AG04449 (cell line): ENCODE results near the gene PPP4C.

ENCODE experiments used
- CTCF ChIA-PET: fragments of 350-600 bp; formaldehyde crosslinking; extraction: SDS; loops from one replicate; lab custom pipeline; 2021; ENCODE audit warnings: antibody characterized with exemption; lab: Yijun Ruan, JAX
- POLR2A ChIA-PET: fragments of 400-600, 350-600 bp; formaldehyde crosslinking; extraction: SDS; loops from one replicate; lab custom pipeline; 2020; ENCODE audit warnings: antibody characterized with exemption, inconsistent platforms; lab: Yijun Ruan, JAX
- DNase-seq: peaks from one replicate; pipeline ENCODE4 v3.0.0-alpha.2; 2010; ENCODE audit warnings: low read depth, low spot score
- H3K4me3 ChIP-seq: 2 replicates; pipeline ENCODE4 v1.5.1; 2011; ENCODE audit warnings: low read depth, mild to moderate bottlenecking, control low read depth, low read length
- TF ChIP-seq, protein P1 (sequence below): IDR thresholded peaks from one replicate; pipeline ENCODE4 v1.5.1; 2011; ENCODE audit warnings: mild to moderate bottlenecking, moderate library complexity, low read length, control low read depth, inconsistent platforms; ENCODE audit not compliant: insufficient read depth; ENCODE audit errors: missing control alignments

The PPP4C gene

DNA sequence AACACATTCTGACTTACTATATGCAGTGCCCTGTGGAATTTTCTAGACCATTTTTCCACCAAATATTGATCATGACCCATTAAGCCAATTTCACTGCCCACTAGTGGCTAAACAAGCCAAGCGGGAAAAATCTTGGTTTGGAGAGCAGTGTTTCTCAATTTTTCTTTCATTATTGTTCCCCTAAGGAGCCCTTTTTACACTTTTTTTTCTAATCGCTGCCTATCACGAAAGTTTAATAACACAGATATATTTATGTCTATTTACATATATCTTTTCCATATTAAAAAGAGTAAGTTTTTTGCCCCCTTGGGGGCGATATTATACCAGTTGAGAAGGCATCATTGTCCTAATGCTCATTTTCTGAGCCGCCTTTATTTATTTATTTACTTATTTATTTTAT, 34.0 kb upstream of the PPP4C start:
- no peak for DNase-seq
- CTCF ChIA-PET: interaction anchor here (0.9 to 4.6 kb wide), 9 partner anchors 9 to 368 kb away, joined by 3 to 38 read pairs (median 6); partner anchors contain the start of genes TBX6 and TLCD3B
- POLR2A ChIA-PET: no interaction called here
- no peak overlapping the region for H3K4me3 ChIP-seq
- TF ChIP-seq, protein P1, sequence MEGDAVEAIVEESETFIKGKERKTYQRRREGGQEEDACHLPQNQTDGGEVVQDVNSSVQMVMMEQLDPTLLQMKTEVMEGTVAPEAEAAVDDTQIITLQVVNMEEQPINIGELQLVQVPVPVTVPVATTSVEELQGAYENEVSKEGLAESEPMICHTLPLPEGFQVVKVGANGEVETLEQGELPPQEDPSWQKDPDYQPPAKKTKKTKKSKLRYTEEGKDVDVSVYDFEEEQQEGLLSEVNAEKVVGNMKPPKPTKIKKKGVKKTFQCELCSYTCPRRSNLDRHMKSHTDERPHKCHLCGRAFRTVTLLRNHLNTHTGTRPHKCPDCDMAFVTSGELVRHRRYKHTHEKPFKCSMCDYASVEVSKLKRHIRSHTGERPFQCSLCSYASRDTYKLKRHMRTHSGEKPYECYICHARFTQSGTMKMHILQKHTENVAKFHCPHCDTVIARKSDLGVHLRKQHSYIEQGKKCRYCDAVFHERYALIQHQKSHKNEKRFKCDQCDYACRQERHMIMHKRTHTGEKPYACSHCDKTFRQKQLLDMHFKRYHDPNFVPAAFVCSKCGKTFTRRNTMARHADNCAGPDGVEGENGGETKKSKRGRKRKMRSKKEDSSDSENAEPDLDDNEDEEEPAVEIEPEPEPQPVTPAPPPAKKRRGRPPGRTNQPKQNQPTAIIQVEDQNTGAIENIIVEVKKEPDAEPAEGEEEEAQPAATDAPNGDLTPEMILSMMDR: no peak

DNA sequence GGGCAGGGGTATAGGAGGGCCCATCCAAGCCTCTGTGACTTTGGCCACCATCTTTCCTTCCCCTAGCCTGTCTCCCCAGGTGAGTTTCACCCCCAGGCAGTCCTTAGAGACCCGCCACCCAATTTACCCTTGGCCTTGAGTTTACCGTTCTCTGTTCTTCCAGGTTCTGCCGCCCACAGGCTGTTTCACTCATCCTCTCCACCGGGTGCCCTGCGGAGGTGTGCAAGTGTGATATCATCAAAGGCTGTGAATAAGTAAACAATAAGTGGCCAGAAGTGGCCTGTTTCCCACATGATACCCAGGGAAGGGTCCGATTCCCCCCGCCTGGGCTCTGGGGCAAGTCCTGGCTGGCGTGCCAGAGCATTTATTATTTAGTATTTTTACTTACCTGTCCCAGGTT, 29.6 kb upstream of the PPP4C start:
- POLR2A ChIA-PET: no interaction called here
- TF ChIP-seq, protein P1: no peak

DNA sequence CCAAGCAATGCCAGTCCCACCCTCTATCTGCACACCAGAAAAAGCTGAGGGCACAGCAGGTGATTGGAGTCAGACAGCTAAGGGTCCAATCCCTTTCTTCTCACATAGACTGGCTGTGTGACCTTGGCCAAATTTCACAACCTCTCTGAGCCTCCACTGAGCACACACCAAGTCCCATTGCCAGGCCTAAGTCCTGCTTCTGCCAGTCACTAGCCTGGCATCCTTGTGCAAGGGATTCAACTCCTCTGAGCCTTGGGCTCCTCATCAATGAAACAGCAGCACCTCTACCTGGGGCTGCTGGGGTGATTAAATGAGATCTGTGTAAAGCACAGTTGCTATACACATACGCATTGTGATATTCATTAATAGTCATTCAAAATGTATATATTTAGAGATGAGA, 29.2 kb upstream of the PPP4C start:
- ChIA-PET POLR2A (no interaction called here), CTCF (interaction anchor here (0.9 to 1.4 kb wide), 2 partner anchors 14 to 582 kb away, joined by 3 to 4 read pairs; no protein-coding TSS in a partner anchor)
- H3K4me3 ChIP-seq: no peak overlapping the region
- DNase-seq: no peak
- TF ChIP-seq, protein P1: no peak

More for the DNA sequence above, 29.6 kb upstream of the PPP4C start:
- no peak for DNase-seq
- CTCF ChIA-PET: interaction anchor here (1.4 kb wide), 1 partner anchor 14 kb away, joined by 4 read pairs; no protein-coding TSS in a partner anchor
- no peak overlapping the region for H3K4me3 ChIP-seq

DNA sequence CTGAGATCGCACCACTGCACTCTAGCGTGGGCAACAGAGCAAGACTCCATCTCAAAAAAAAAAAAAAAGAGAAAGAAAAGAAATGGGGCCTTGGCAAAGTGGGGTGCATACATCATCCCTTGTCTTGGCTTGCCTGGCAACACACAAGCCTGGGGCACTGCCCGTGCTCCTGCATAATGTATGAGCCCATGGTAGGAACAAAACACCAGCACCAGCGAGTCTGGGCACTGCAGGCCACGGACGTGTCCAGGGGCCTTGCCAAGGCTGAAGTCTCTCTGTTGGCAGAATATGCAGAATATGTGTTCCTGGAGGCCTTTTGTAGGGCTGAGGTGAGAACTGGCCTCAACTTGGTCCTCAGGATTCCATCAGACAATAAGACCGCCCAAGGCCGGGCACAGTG, 25.9 kb upstream of the PPP4C start:
- TF ChIP-seq, protein P1: no peak
- POLR2A ChIA-PET: no interaction called here
- DNase-seq: no peak
- CTCF ChIA-PET: interaction anchor here (1.1 to 5.7 kb wide), 3 partner anchors 12 to 18 kb away, joined by 3 to 28 read pairs (median 6); partner anchors contain the start of gene TLCD3B
- no peak overlapping the region for H3K4me3 ChIP-seq

DNA sequence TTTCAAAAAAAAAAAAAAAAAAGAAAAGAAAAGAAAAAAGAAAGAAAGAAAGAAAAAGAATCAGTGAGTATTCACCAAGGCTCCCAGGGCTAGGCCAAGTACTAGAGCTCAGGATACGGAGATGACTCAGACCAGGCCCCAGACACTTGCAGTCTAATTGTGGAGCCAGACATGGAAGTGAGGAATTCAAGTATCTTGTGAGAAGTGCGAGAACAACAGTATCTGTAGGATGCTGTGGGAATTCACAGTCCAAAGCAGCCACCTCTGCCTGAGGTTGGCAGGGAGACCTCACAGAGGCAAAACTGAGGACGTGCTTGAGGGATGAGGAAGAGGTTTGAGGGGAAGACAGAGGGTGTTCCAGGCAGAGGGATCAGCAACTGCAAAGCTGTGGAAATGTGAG, 24.3 kb upstream of the PPP4C start:
- DNase-seq: no peak
- ChIA-PET CTCF (interaction anchor here (1.2 to 5.7 kb wide), 5 partner anchors 9 to 356 kb away, joined by 4 to 28 read pairs (median 6); partner anchors contain the start of genes TBX6, TLCD3B and ZNF771), POLR2A (interaction anchor here (0.5 to 1.0 kb wide), 3 partner anchors 14 to 198 kb away, joined by 3 to 6 read pairs (median 6); partner anchors contain the start of gene ALDOA)
- TF ChIP-seq, protein P1: no peak
- no peak overlapping the region for H3K4me3 ChIP-seq

DNA sequence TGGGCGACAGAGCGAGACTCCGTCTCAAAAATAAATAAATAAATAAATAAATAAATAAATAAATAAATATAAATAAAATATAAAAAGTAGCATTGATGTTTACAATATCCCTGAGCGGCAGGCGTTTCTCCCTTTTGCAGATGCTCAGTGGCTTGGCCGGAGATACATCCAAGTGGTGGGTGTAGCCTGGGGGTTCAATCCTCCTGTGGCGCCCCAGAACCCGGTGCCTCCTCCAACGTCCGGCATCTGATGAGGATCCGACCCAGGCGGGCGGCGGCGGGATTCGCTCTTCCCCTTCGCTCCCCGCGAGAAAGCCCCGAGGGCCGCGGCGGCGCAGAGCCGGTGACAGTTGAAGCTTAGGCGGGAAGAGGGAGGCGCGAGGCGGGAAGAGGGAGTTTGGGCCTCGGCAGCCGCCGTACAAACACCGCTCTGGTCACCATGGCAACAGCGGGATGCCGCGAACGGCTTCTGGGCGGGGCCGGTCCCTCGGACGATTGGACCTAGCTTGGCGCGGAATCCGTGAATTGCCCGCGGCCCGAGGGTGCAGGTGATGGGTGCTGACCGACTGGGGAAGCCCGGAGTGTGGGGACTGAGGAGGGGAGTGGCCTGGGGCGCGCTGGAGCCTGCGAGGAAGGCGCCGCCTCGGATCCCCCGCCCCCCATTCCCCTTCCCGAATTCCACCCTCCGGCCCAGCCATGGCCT, 23.0 kb upstream of the PPP4C start:
- CTCF ChIA-PET: interaction anchor here (0.9 to 5.7 kb wide), 9 partner anchors 8 to 205 kb away, joined by 3 to 28 read pairs (median 5); partner anchors contain the start of genes ALDOA, TBX6 and TLCD3B
- POLR2A ChIA-PET: interaction anchor here (0.6 to 2.5 kb wide), 2 partner anchors 9 to 13 kb away, joined by 3 to 36 read pairs; partner anchors contain the start of gene ALDOA
- peak overlapping the region; percentile 83 for H3K4me3 ChIP-seq
- no peak for DNase-seq
- TF ChIP-seq, protein P1: no peak
